NCI-H2029 treated with DMSO at 0.1 percent for 48 hours (cell line): ENCODE data around the gene SDR9C7.
"Not testable (repeated sequence)": the region's sequence is repeated elsewhere in the genome, so short reads cannot be mapped to it uniquely, and the experiment has no call there.

Experiments used
- DNase-seq: peaks from one replicate; lab custom pipeline; 2025; lab: John Stamatoyannopoulos, UW

Gene SDR9C7

DNA sequence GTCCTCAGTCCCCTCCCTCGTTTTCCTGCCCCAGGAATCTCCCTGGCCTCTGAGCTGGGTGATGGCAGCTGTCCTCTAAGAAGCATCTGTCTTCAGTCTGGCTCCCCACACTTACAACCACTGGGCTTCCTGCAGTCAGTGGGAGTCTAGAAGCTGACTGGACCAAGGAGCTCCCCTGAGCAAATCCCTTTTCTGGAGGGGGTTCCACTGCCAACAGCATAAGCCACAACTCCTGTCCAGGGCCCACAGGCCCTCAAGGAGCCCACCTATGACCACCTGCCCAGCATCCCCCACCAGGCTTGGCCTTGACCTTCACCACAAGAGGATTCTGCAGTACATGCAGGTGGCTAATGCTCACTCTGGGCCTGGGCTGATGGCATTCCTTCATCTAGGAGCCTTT, 19.1 kb upstream of the SDR9C7 start:
- no peak for DNase-seq

GRCh38 chr12:56951582-56952339, 17.6 kb upstream of the SDR9C7 start:
- DNase-seq = no peak

DNA sequence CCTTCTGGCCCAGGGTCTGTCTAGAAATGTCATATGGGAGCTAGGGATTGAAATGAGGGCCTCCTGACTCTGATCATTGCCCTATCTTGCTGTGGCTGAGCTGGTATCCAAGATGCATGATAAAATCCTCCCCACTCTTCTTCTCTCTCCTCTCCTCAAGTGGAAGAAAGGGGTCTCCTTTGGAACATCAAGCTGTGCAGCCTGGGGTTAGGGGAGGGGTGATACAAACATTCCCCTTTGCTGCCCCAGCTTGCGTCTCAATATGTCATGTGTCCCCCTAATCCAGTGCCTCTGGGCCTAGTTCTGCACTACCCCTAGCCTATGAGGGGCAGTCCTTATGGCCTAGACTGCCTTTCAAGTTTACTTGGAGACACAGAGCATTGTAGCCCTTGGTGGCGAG, 14.7 kb upstream of the SDR9C7 start:
- no peak for DNase-seq

DNA sequence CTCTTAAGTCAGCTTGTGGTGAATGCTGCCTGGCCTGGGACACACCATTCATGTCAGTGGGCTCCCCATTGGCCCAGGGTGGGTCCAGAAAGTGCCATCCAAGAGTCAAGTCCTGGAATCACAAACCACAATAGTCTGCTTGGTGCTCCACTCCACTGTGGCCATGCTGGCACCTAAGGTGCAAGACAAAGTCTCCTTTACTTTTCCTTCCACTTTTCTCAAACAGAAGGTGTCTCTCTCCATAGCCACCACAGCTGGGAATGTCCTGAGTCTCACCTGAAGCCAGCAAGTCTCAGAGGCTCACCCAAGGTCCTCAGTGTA, 14.2 kb upstream of the SDR9C7 start:
- no peak for DNase-seq

DNA sequence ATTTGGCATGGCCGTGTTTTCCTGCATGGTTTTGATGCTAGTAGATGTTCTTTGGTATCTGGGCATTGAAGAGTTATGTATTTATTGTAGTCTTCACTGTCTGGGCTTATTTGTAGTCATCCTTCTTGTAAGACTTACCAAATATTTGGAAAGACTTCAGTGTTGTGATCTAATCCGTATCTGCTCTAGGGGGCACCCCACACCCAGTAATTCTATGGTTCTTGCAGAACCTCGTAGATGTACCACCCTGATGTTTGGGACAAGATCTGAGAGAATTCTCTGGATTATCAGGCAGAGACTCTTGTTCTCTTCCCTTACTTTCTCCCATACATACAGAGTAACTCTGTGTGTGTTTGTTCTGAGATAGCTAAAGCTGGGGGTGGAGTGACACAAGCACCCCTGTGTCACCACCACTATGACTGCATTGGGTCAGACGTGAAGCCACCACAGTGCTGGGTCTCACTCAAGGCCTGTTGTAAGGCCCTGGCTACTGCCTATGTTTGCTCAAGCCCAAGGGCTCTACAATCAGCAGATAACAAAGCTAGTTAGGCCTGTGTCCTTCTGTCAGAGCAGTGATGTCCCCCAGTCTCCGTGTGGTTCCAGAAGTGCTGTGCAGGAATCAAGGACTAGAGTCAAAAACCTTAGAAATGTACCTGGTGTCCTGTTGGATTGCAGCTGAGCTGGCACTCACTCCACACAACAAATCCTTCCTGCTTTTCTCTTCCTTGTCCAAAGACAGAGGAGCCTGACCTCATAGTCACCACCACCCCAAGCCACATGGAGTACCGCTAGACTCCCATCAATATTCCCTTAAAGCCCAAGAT, 13.6 kb upstream of the SDR9C7 start:
- DNase-seq = no peak

- DNase-seq = no peak
These were observed 9.7 kb upstream of the SDR9C7 start for GRCh38 chr12:56943878-56944277.

DNA sequence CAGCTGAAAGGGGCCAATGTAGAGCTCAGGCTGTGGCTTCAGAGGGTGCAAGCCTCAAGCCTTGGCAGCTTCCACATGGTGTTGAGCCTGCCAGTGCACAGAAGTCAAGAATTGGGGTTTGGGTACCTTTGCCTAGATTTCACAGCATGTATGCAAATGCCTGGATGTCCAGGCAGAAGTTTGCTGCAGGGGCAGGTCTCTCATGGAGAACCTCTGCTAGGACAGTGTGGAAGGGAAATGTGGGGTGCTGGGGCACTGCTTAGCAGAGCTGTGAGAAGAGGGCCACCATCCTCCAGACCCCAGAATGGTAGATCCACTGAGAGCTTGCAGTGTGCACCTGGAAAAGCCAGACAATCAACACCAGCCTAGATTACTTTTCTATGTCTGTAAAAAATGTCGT, 9.2 kb upstream of the SDR9C7 start:
- not testable (repeated sequence) for DNase-seq

- DNase-seq = no peak
These were observed 7.2 kb upstream of the SDR9C7 start for GRCh38 chr12:56941299-56942017.

GRCh38 chr12:56940942-56941298, 6.7 kb upstream of the SDR9C7 start:
- not testable (repeated sequence) for DNase-seq

DNA sequence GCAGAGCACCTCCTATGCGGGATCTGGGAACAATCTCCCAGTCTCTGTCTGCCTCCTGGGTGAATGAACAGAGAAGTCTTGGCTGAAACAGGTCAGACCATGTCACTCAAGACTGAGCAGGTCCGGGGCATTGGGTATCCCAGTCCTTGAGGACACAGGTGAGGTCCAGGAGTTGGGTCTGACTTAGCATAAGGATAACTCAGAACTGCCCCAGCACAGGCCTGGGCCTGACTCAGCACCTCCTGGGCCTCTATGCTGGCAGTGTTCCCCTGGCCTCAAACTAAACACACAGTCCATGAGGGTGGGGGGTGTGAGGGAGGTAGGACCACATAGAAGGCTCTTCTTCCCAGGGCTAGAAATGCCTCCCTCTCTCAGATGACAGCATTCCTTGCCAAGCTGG, 1.5 kb upstream of the SDR9C7 start:
- DNase-seq = no peak

DNA sequence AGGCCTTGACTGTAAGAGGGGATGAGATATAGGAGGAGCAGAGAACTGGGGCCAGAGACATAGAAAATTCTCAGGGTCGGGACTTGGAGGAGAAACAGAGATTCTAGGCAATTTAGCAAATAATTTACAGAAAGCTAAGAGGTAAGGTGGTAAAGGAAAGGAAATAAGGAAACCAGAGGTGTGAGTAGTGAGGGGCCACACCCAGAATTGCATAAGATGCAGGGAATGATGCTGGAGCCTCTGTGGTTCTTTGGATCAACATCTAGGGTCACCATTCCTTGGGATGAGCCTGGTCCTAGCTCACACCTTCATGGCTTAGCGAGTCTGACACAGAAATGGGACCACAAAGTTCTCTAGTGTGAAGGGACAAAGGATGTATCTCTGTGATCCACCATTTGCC, 949 bp upstream of the SDR9C7 start:
- DNase-seq = no peak

- DNase-seq = no peak
These were observed 1.3 kb downstream of the SDR9C7 start for GRCh38 chr12:56932867-56933266.

GRCh38 chr12:56932146-56932545, 2.1 kb downstream of the SDR9C7 start:
- DNase-seq = no peak

DNA sequence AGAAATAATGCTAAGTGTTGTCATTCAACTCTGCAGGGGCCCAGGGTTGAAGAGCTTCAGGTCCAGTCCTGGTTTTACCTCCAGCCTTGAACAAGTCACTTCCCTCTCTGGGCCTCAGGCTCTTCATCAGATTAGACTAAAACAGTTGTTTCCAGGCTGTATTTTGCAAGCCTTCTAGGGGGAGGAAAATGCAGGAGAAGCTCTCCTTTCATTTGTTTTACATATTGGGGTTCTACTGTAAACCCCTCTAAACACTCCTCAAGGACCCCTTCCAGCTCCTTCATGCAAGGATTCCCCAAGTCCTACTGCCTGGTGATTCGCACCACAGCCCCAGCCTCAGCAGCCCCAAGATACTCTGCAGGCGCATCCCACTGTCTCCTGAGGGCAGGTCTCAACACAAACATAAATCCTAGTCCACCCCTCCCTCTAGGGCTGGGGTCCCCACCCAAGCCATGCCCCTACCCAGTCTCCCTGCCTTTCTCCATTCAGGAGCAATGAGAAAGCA, 2.7 kb downstream of the SDR9C7 start:
- no peak for DNase-seq

DNA sequence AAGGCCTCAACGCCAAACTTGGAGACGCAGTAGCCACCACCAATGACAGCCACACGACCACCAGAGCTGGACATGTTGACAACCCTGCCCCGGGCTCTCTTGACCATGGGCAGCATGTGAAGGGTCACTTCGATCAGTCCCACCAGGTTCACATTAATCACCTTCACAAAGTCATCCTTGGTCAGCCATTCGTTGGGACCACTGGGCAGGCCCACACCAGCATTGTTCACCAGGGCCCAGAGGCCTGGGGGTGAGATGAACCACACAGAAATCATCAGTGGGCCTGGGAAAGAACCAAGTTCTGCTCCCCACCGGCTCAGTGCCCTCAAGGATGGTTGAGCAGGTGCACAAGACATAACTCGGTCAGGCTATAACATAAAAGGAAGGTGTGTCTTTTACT, 4.0 kb downstream of the SDR9C7 start:
- no peak for DNase-seq

DNA sequence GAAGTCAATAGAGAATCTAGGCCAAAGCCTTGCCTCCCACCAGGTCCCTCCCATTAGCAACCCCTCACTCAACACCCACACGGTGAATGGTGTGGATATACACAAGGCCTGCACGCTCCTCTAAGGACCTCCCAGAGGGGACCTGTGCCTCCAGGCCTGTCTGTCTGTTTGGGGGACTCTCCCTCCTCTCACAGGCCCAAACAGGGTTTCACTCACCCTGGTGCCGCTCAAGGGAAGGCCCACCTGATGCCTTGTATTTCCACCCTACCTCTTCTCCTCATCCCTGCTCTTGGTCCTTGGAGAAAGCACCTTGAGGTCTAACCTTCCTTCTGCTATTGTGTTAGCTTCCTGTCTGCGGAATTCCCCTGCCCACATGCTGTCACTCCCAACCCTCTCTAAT, 4.4 kb downstream of the SDR9C7 start:
- DNase-seq = no peak

- no peak for DNase-seq
These were observed 5.9 kb downstream of the SDR9C7 start for GRCh38 chr12:56928262-56928661.

DNA sequence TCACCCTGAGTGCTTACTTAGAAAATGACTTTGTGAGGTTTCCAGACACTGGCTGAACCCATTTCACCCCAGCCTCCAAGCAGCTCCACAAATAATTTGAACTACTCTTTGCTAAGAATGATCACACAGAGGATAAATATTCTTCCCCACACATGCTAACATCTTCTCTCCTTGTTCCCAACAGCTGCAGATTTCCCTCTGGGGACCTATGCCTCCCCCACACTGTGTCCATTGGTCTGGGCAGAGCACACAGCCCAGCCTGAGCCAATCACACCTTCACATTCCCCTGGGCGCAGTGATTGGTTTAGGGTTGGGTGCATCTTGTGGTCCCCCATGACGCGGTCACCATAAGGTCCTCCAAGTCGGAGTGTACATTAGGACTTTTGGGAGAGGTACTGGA, 6.9 kb downstream of the SDR9C7 start:
- DNase-seq = no peak

GRCh38 chr12:56922031-56922430, 12.2 kb downstream of the SDR9C7 start:
- DNase-seq = no peak

DNA sequence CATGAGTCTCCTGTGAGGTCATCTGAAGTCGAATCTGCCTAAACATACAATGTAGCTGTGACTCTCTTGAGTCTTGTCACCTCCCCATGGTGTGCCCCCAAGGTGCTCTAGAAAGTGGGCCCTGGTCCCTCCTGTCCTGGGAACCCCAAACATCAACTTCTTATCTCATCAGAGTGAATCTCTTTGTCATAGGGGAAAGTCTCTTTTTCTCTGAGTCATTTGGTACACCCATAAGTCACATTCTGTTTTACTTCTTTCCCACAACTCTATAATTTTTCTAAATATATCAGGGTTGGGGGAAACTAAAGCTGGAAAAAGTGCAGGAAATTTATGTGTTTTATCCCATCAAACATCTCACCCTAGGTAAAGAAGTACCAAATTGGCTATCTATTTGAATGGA, 12.9 kb downstream of the SDR9C7 start:
- no peak for DNase-seq

DNA sequence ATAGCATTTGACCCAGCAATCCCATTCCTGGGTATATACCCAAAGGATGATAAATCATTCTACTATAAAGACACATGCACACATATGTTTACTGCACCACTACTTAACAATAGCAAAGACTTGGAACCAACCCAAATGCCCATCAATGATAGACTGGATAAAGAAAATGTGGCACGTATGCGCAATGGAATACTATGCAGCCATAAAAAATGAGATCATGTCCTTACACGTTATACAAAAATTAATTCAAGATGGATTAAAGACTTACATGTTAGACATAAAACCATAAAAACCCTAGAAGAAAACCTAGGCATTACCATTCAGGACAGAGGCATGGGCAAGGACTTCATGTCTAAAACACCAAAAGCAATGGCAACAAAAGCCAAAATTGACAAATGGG, 16.1 kb downstream of the SDR9C7 start:
- DNase-seq = not testable (repeated sequence)

- no peak for DNase-seq
These were observed 17.2 kb downstream of the SDR9C7 start for GRCh38 chr12:56916996-56917333.
